ENCODE results near the gene FANCM.

The FANCM gene

DNA sequence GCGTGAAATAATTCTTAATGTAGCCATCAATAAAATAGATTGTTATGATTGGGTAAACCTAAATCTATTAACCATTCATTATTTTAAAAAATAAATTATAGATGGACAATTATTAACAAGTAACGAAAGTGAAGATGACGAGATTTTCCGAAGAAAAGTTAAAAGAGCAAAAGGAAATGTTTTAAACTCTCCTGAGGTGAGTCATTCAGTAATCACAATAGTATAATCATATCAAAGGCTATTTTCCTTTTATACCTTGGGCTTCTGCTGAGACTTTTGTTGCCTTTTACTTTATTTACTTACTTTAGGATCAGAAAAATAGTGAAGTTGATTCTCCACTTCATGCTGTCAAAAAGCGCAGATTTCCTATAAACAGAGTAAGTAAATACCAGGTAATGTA is 45.6 kb downstream of the FANCM start:
- no peaks in the 10 kb centered on the region for H3K4me1 ChIP-seq (ENCODE audit: control insufficient read depth, low read length)
- no peak overlapping the region for H3K4me3 ChIP-seq (ENCODE audit: low read length)
- no peaks in the 10 kb centered on the region for H3K9me2 ChIP-seq (replicated peaks; ENCODE audit: control insufficient read depth, low read length)
- no peak for TF ChIP-seq EZH2phosphoT487 (IDR thresholded peaks at IDR 0.05; ENCODE audit: borderline replicate concordance, low read length)
- TF ChIP-seq CTCF (IDR thresholded peaks at IDR 0.05; ENCODE audit: low read depth, low read length, poor library complexity, severe bottlenecking) = no peak
- peaks cover 4% of the 10 kb centered on the region; the same call in 1 of the 2 replicates for H3F3A ChIP-seq (ENCODE audit: control insufficient read depth, insufficient read depth)
- H3K79me2 ChIP-seq (ENCODE audit: control insufficient read depth, low read length) = no peaks in the 10 kb centered on the region
- H3K4me2 ChIP-seq (ENCODE audit: low read length) = no peak overlapping the region
- H3K27ac ChIP-seq (ENCODE audit: low read depth, low read length) = no peak overlapping the region
- H4K20me1 ChIP-seq (ENCODE audit: control insufficient read depth, insufficient read depth, low read depth, low read length) = no peaks in the 10 kb centered on the region
- no peaks in the 10 kb centered on the region for H3K27me3 ChIP-seq (ENCODE audit: control insufficient read depth, low read length)
- no peaks in the 10 kb centered on the region for H3K9me3 ChIP-seq (ENCODE audit: control insufficient read depth, insufficient read depth, low read length)
- H3K36me3 ChIP-seq (ENCODE audit: control insufficient read depth, low read length) = peaks cover 10% of the 10 kb centered on the region

GRCh38 chr14:45181806-45182205 is 46.1 kb downstream of the FANCM start:
- peaks cover 13% of the 10 kb centered on the region for H3K36me3 ChIP-seq (ENCODE audit: control insufficient read depth, low read length)

GRCh38 chr14:45185100-45185814 is 49.5 kb downstream of the FANCM start:
- Histone ChIP-seq H3K4me1 (ENCODE audit: control insufficient read depth, low read length) (no peaks in the 10 kb centered on the region), H3K4me3 (ENCODE audit: low read length) (no peak overlapping the region), H3K27me3 (ENCODE audit: control insufficient read depth, low read length) (no peaks in the 10 kb centered on the region), H3K79me2 (ENCODE audit: control insufficient read depth, low read length) (no peaks in the 10 kb centered on the region), H3K9me3 (ENCODE audit: control insufficient read depth, insufficient read depth, low read length) (no peaks in the 10 kb centered on the region), H3K4me2 (ENCODE audit: low read length) (no peak overlapping the region), H3K9me2 (replicated peaks; ENCODE audit: control insufficient read depth, low read length) (no peaks in the 10 kb centered on the region), H3K27ac (ENCODE audit: low read depth, low read length) (no peak overlapping the region), H3F3A (ENCODE audit: control insufficient read depth, insufficient read depth) (peaks cover 4% of the 10 kb centered on the region; the same call in 1 of the 2 replicates), H3K36me3 (ENCODE audit: control insufficient read depth, low read length) (peaks cover 29% of the 10 kb centered on the region), H4K20me1 (ENCODE audit: control insufficient read depth, insufficient read depth, low read depth, low read length) (no peaks in the 10 kb centered on the region)
- no peak for TF ChIP-seq EZH2phosphoT487 (IDR thresholded peaks at IDR 0.05; ENCODE audit: borderline replicate concordance, low read length)
- TF ChIP-seq CTCF (IDR thresholded peaks at IDR 0.05; ENCODE audit: low read depth, low read length, poor library complexity, severe bottlenecking) = no peak

More at GRCh38 chr14:45181806-45182205, 46.1 kb downstream of the FANCM start:
- Histone ChIP-seq H4K20me1 (ENCODE audit: control insufficient read depth, insufficient read depth, low read depth, low read length) (no peaks in the 10 kb centered on the region), H3K4me1 (ENCODE audit: control insufficient read depth, low read length) (no peaks in the 10 kb centered on the region), H3K9me2 (replicated peaks; ENCODE audit: control insufficient read depth, low read length) (no peaks in the 10 kb centered on the region), H3K4me2 (ENCODE audit: low read length) (no peak overlapping the region), H3F3A (ENCODE audit: control insufficient read depth, insufficient read depth) (peaks cover 4% of the 10 kb centered on the region; the same call in 1 of the 2 replicates), H3K27ac (ENCODE audit: low read depth, low read length) (no peak overlapping the region), H3K9me3 (ENCODE audit: control insufficient read depth, insufficient read depth, low read length) (no peaks in the 10 kb centered on the region), H3K79me2 (ENCODE audit: control insufficient read depth, low read length) (no peaks in the 10 kb centered on the region), H3K4me3 (ENCODE audit: low read length) (no peak overlapping the region), H3K27me3 (ENCODE audit: control insufficient read depth, low read length) (no peaks in the 10 kb centered on the region)
- no peak for TF ChIP-seq CTCF (IDR thresholded peaks at IDR 0.05; ENCODE audit: low read depth, low read length, poor library complexity, severe bottlenecking)
- no peak for TF ChIP-seq EZH2phosphoT487 (IDR thresholded peaks at IDR 0.05; ENCODE audit: borderline replicate concordance, low read length)

Data from DOHH2 (cell line).